Activated CD4-positive, CD25-positive, alpha-beta regulatory T cell treated with anti-CD3 and anti-CD28 coated beads, Interleukin-2, amount 50 U/mL, for 24 hours (primary cell): Measurements from ENCODE around the gene ATXN10.

Experiments used
- ATAC-seq, 2 donors: fragments of 150-1000 bp; cut with Tn5 transposase; one replicate each; pipeline ENCODE4 v1.10.0; 2021; ENCODE audit warnings: mild to moderate bottlenecking in 1 of 2, moderate library complexity in 1 of 2

ATXN10 gene

GRCh38 chr22:45833613-45834012 is 162.0 kb downstream of the ATXN10 start:
- no peak for ATAC-seq

- ATAC-seq = no peak
These were observed 162.6 kb downstream of the ATXN10 start for GRCh38 chr22:45834241-45834640.

- no peak for ATAC-seq
These were observed 163.2 kb downstream of the ATXN10 start for GRCh38 chr22:45834795-45835194.

GRCh38 chr22:45836418-45837169 is 165.0 kb downstream of the ATXN10 start:
- ATAC-seq = no peak

- ATAC-seq = no peak
These were observed 165.9 kb downstream of the ATXN10 start for GRCh38 chr22:45837508-45837907.

GRCh38 chr22:45838305-45838887 is 166.8 kb downstream of the ATXN10 start:
- no peak for ATAC-seq

GRCh38 chr22:45840483-45840882 is 168.8 kb downstream of the ATXN10 start:
- ATAC-seq = no peak

GRCh38 chr22:45842291-45842991 is 170.8 kb downstream of the ATXN10 start:
- ATAC-seq = no peak

GRCh38 chr22:45843031-45843430 is 171.4 kb downstream of the ATXN10 start:
- no peak for ATAC-seq

- ATAC-seq = no peak
These were observed 172.4 kb downstream of the ATXN10 start for GRCh38 chr22:45843986-45844385.

GRCh38 chr22:45845076-45845487 is 173.4 kb downstream of the ATXN10 start:
- ATAC-seq = no peak

GRCh38 chr22:45846952-45847351 is 175.3 kb downstream of the ATXN10 start:
- no peak for ATAC-seq

GRCh38 chr22:45848904-45849303 is 177.3 kb downstream of the ATXN10 start:
- ATAC-seq = no peak

GRCh38 chr22:45852826-45853225 is 181.2 kb downstream of the ATXN10 start:
- ATAC-seq = no peak

GRCh38 chr22:45855961-45856360 is 184.3 kb downstream of the ATXN10 start:
- ATAC-seq = no peak

GRCh38 chr22:45857519-45857918 is 185.9 kb downstream of the ATXN10 start:
- ATAC-seq = no peak

GRCh38 chr22:45859231-45860161 is 187.9 kb downstream of the ATXN10 start:
- ATAC-seq = no peak

- no peak for ATAC-seq
These were observed 188.6 kb downstream of the ATXN10 start for GRCh38 chr22:45860201-45860600.

GRCh38 chr22:45861259-45861658 is 189.6 kb downstream of the ATXN10 start:
- no peak for ATAC-seq

- peak in 1 of 2 donors; percentile 51 for ATAC-seq
These were observed 192.5 kb downstream of the ATXN10 start for GRCh38 chr22:45863981-45864751.

GRCh38 chr22:45864959-45865476 is 193.4 kb downstream of the ATXN10 start:
- no peak for ATAC-seq
